ENCODE measurements around the gene FLYWCH2.
"Not testable (repeated sequence)": the region's sequence is repeated elsewhere in the genome, so short reads cannot be mapped to it uniquely, and the experiment has no call there.

The FLYWCH2 gene

GRCh38 chr16:2933701-2934100 is 50.7 kb downstream of the FLYWCH2 start:
- DNase-seq (ENCODE audit: extremely low read depth, low read depth): no peak
- TF ChIP-seq CTCF (IDR thresholded peaks at IDR 0.05; ENCODE audit: low read depth, low read length, missing control alignments): no peak
- no peak overlapping the region for H3K4me3 ChIP-seq (replicated peaks; ENCODE audit: low read depth, low read length)

- no peak overlapping the region for H3K4me3 ChIP-seq (replicated peaks; ENCODE audit: low read depth, low read length)
- DNase-seq (ENCODE audit: extremely low read depth, low read depth): no peak
- TF ChIP-seq CTCF (IDR thresholded peaks at IDR 0.05; ENCODE audit: low read depth, low read length, missing control alignments): no peak
Observed at GRCh38 chr16:2934450-2934849, 51.4 kb downstream of the FLYWCH2 start.

- no peak overlapping the region for H3K4me3 ChIP-seq (replicated peaks; ENCODE audit: low read depth, low read length)
- DNase-seq (ENCODE audit: extremely low read depth, low read depth): no peak
- no peak for TF ChIP-seq CTCF (IDR thresholded peaks at IDR 0.05; ENCODE audit: low read depth, low read length, missing control alignments)
Observed at GRCh38 chr16:2936436-2937011, 53.5 kb downstream of the FLYWCH2 start.

GRCh38 chr16:2937170-2937569 is 54.2 kb downstream of the FLYWCH2 start:
- no peak overlapping the region for H3K4me3 ChIP-seq (replicated peaks; ENCODE audit: low read depth, low read length)
- DNase-seq (ENCODE audit: extremely low read depth, low read depth): no peak
- no peak for TF ChIP-seq CTCF (IDR thresholded peaks at IDR 0.05; ENCODE audit: low read depth, low read length, missing control alignments)

GRCh38 chr16:2938206-2938605 is 55.2 kb downstream of the FLYWCH2 start:
- no peak for TF ChIP-seq CTCF (IDR thresholded peaks at IDR 0.05; ENCODE audit: low read depth, low read length, missing control alignments)

GRCh38 chr16:2939968-2940367 is 57.0 kb downstream of the FLYWCH2 start:
- DNase-seq (ENCODE audit: extremely low read depth, low read depth): no peak
- H3K4me3 ChIP-seq (replicated peaks; ENCODE audit: low read depth, low read length): no peak overlapping the region
- no peak for TF ChIP-seq CTCF (IDR thresholded peaks at IDR 0.05; ENCODE audit: low read depth, low read length, missing control alignments)

More at GRCh38 chr16:2938206-2938605, 55.2 kb downstream of the FLYWCH2 start:
- no peak overlapping the region for H3K4me3 ChIP-seq (replicated peaks; ENCODE audit: low read depth, low read length)
- DNase-seq (ENCODE audit: extremely low read depth, low read depth): no peak

- no peak for TF ChIP-seq CTCF (IDR thresholded peaks at IDR 0.05; ENCODE audit: low read depth, low read length, missing control alignments)
- DNase-seq (ENCODE audit: extremely low read depth, low read depth): no peak
- H3K4me3 ChIP-seq (replicated peaks; ENCODE audit: low read depth, low read length): no peak overlapping the region
Observed at GRCh38 chr16:2942045-2942444, 59.0 kb downstream of the FLYWCH2 start.

GRCh38 chr16:2943716-2944115 is 60.7 kb downstream of the FLYWCH2 start:
- H3K4me3 ChIP-seq (replicated peaks; ENCODE audit: low read depth, low read length): not testable (repeated sequence)

More at GRCh38 chr16:2943716-2944115, 60.7 kb downstream of the FLYWCH2 start:
- DNase-seq (ENCODE audit: extremely low read depth, low read depth): not testable (repeated sequence)

Measured in HFF-Myc (cell line).